ENCODE data around the gene RIOK3.
"Not testable (repeated sequence)": the region's sequence is repeated elsewhere in the genome, so short reads cannot be mapped to it uniquely, and the experiment has no call there.

RIOK3 gene

GRCh38 chr18:23498877-23499276, 45.8 kb downstream of the RIOK3 start:
- peak; percentile 54 for DNase-seq

GRCh38 chr18:23499291-23499781, 46.2 kb downstream of the RIOK3 start:
- no peak for DNase-seq

- DNase-seq, result no peak
Measured at GRCh38 chr18:23501626-23502025, 48.5 kb downstream of the RIOK3 start.

GRCh38 chr18:23502516-23503037, 49.5 kb downstream of the RIOK3 start:
- DNase-seq, result no peak

- DNase-seq, result peak; percentile 86
Measured at GRCh38 chr18:23503038-23503962, 50.2 kb downstream of the RIOK3 start, which contains the start of gene RMC1. TSS of gene RMC1 (plus strand) at chr18:23503511. CDS start at chr18:23503619, 108 bp downstream.

GRCh38 chr18:23503963-23504344, 50.9 kb downstream of the RIOK3 start:
- DNase-seq, result no peak

- DNase-seq, result no peak
Measured at GRCh38 chr18:23504720-23505119, 51.6 kb downstream of the RIOK3 start.

GRCh38 chr18:23506393-23506792, 53.3 kb downstream of the RIOK3 start:
- DNase-seq, result no peak

GRCh38 chr18:23510923-23511322, 57.8 kb downstream of the RIOK3 start:
- not testable (repeated sequence) for DNase-seq

GRCh38 chr18:23512216-23512615, 59.1 kb downstream of the RIOK3 start:
- DNase-seq, result not testable (repeated sequence)

- no peak for DNase-seq
Measured at GRCh38 chr18:23512641-23513040, 59.6 kb downstream of the RIOK3 start.

GRCh38 chr18:23515911-23516546, 62.9 kb downstream of the RIOK3 start:
- peak; percentile 69 for DNase-seq

GRCh38 chr18:23519734-23520133, 66.6 kb downstream of the RIOK3 start:
- DNase-seq, result no peak

GRCh38 chr18:23521271-23521670, 68.2 kb downstream of the RIOK3 start:
- no peak for DNase-seq

- no peak for DNase-seq
Measured at GRCh38 chr18:23521907-23522306, 68.8 kb downstream of the RIOK3 start.

GRCh38 chr18:23523429-23524212, 70.5 kb downstream of the RIOK3 start:
- DNase-seq, result no peak

- no peak for DNase-seq
Measured at GRCh38 chr18:23524213-23524707, 71.2 kb downstream of the RIOK3 start.

- no peak for DNase-seq
Measured at GRCh38 chr18:23526501-23527063, 73.5 kb downstream of the RIOK3 start.

GRCh38 chr18:23528580-23529472, 75.7 kb downstream of the RIOK3 start:
- no peak for DNase-seq

GRCh38 chr18:23529604-23530003, 76.5 kb downstream of the RIOK3 start:
- DNase-seq, result no peak

GRCh38 chr18:23530195-23530594, 77.1 kb downstream of the RIOK3 start:
- DNase-seq, result no peak

All from amniotic stem cell (primary cell).